ENCODE results near the gene MYBBP1A. TPM values are rescaled to one million over a fixed set of nuclear protein-coding genes. Genes with fewer than 3 reads are reported as not detected.

Gene MYBBP1A
- total RNA-seq, 4 donors from 2014 or later = 42.5 to 60.2 (median 48.9) TPM

- DNase-seq = no peak
- intact Hi-C loops (cut with DNase I; ENCODE audit: low total_unique reads) (no loop called here), in situ Hi-C loops (cut with MboI; ENCODE audit: low sequenced_read_pairs in 4 of 4) (no loop called here)
- H3K9me3 ChIP-seq = no peaks in the 10 kb centered on the region
- no peak overlapping the region for H3K4me3 ChIP-seq
- TF ChIP-seq POLR2A (IDR thresholded peaks at IDR 0.05) = no peak
- TF ChIP-seq, protein P1, sequence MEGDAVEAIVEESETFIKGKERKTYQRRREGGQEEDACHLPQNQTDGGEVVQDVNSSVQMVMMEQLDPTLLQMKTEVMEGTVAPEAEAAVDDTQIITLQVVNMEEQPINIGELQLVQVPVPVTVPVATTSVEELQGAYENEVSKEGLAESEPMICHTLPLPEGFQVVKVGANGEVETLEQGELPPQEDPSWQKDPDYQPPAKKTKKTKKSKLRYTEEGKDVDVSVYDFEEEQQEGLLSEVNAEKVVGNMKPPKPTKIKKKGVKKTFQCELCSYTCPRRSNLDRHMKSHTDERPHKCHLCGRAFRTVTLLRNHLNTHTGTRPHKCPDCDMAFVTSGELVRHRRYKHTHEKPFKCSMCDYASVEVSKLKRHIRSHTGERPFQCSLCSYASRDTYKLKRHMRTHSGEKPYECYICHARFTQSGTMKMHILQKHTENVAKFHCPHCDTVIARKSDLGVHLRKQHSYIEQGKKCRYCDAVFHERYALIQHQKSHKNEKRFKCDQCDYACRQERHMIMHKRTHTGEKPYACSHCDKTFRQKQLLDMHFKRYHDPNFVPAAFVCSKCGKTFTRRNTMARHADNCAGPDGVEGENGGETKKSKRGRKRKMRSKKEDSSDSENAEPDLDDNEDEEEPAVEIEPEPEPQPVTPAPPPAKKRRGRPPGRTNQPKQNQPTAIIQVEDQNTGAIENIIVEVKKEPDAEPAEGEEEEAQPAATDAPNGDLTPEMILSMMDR (IDR thresholded peaks at IDR 0.05 in 4 of 5, conservative IDR thresholded peaks at IDR 0.05 in 1 of 5) = no peak
- H3K36me3 ChIP-seq = peaks cover 0 to 92% of the 10 kb centered on the region in 2 donors
- no peaks in the 10 kb centered on the region for H3K27me3 ChIP-seq
- no peak overlapping the region for H3K27ac ChIP-seq
- no peak for ATAC-seq
- peaks cover 0 to 5% of the 10 kb centered on the region in 2 donors for H3K4me1 ChIP-seq
Measured at GRCh38 chr17:4548061-4548461, 7.1 kb downstream of the MYBBP1A start.

DNA sequence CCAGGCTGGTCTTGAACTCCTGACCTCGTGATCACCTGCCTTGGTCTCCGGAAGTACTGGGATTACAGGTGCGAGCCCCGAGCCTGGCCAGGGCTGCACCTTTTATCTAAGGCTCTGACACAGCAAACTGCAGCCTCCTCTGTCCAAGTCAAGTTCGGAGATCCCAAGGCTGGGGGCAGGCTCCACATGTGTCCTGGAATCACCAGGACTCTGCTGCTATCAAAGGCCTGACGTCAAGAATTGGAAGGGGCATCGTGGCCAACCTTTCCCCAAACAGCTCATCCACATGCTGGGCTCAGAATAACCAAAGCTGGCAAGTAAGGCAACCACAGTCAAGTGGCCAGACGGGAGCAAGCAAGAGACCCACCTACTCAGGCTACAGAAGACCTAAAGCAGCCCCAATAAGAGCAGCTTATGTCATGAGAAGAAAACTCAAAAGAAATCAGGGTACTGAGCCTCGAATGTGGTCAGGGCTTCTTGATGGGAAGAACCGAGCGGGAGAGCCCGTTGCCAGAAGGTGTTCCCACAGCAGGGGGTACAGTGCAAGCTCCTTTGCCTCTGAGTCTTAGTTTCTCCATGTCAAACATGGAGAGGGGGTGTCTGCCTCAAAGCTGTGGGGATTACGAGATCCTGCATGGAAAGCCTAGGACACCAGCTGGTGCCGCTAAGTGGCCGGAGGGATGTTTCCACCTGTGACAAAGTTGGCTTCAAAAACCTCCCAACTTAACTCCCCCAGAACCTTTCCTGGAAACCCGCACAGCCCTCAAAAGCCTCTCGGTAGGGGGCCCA lies 7.9 kb downstream of the MYBBP1A start:
- Histone ChIP-seq H3K27me3 (no peaks in the 10 kb centered on the region), H3K27ac (no peak overlapping the region), H3K4me1 (peaks cover 0 to 6% of the 10 kb centered on the region in 2 donors), H3K36me3 (peaks cover 0 to 92% of the 10 kb centered on the region in 2 donors), H3K4me3 (no peak overlapping the region), H3K9me3 (no peaks in the 10 kb centered on the region)
- no peak for DNase-seq
- ATAC-seq = peak in 1 of 2 donors; percentile 5
- intact Hi-C loops (cut with DNase I; ENCODE audit: low total_unique reads) = no loop called here
- in situ Hi-C loops (cut with MboI; ENCODE audit: low sequenced_read_pairs in 4 of 4) = no loop called here
- TF ChIP-seq POLR2A (IDR thresholded peaks at IDR 0.05) = no peak
- TF ChIP-seq, protein P1 (IDR thresholded peaks at IDR 0.05 in 4 of 5, conservative IDR thresholded peaks at IDR 0.05 in 1 of 5) = no peak

DNA sequence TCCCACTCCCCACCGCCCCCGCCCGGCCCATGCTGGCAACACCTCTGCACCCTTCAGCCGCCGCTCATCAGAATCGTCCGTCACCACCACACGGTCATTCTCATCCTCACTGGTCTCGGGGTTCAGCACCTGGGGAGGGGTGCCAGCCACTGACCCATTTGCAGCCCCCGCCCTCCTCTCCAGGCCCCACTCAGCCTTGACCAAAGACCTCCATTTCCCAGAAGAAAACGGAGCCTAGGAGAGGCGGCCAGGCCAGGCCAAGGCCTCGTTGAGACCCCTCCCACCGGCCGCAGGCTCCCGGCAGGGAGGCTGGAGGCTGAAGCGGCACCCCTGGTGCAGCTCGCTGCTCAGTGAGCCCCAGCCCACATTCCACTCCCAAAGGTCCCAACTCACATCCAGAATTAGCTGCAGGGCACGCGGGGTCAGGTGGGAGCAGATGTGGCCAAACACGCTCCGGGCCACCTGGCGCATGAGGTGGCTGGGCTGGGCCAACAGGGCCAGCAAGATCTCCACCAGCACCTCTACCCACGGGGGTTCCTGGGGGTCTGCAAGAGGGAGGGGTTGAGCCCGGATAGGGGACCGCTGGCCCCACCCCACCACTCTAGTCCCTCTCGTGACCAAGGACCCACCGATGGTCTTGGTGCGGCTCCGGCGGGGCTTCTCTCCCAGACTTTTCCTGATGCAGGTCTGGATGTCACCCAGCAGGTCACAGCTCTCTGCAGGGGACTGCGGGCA lies 9.8 kb downstream of the MYBBP1A start:
- Histone ChIP-seq H3K27ac (peak overlapping the region; percentile 45 to 75 (median 62)), H3K27me3 (no peaks in the 10 kb centered on the region), H3K4me1 (peaks cover 18 to 26% of the 10 kb centered on the region in 2 donors), H3K4me3 (no peak overlapping the region), H3K9me3 (no peaks in the 10 kb centered on the region), H3K36me3 (peaks cover 0 to 84% of the 10 kb centered on the region in 2 donors)
- DNase-seq = peak in 1 of 2 donors; percentile 45
- ATAC-seq = no peak
- in situ Hi-C loops (cut with MboI; ENCODE audit: low sequenced_read_pairs in 4 of 4) (no loop called here), intact Hi-C loops (cut with DNase I; ENCODE audit: low total_unique reads) (no loop called here)
- TF ChIP-seq, protein P1 (IDR thresholded peaks at IDR 0.05 in 4 of 5, conservative IDR thresholded peaks at IDR 0.05 in 1 of 5) = no peak
- TF ChIP-seq POLR2A (IDR thresholded peaks at IDR 0.05) = no peak

DNA sequence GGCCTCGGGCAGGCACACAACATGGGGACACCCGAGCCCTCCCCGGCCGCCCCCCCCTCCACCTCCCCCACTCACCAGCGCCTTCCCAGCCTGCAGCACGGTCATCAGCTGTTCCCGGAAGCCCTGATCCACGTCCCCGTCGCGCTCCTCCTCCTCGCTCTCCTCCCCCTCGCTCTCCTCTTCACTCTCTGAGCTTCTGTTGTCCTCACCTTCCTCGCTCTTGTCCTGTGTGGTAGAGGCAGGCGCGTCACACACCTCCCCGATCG lies 10.3 kb downstream of the MYBBP1A start:
- Histone ChIP-seq H3K9me3 (no peaks in the 10 kb centered on the region), H3K27me3 (no peaks in the 10 kb centered on the region), H3K27ac (peak overlapping the region; percentile 45 to 75 (median 62)), H3K36me3 (peaks cover 0 to 82% of the 10 kb centered on the region in 2 donors), H3K4me3 (no peak overlapping the region), H3K4me1 (peaks cover 19 to 26% of the 10 kb centered on the region in 2 donors)
- peak in 1 of 2 donors; percentile 27 for ATAC-seq
- in situ Hi-C loops (cut with MboI; ENCODE audit: low sequenced_read_pairs in 4 of 4) (no loop called here), intact Hi-C loops (cut with DNase I; ENCODE audit: low total_unique reads) (no loop called here)
- TF ChIP-seq, protein P1 (IDR thresholded peaks at IDR 0.05 in 4 of 5, conservative IDR thresholded peaks at IDR 0.05 in 1 of 5) = no peak
- TF ChIP-seq POLR2A (IDR thresholded peaks at IDR 0.05) = no peak
- peak in 1 of 2 donors; percentile 46 for DNase-seq
